Myocyte (in vitro differentiated cells): ENCODE measurements around the gene RNF144B. TPM values are rescaled to one million over a fixed set of nuclear protein-coding genes. Genes with fewer than 3 reads are reported as not detected.
"Not testable (repeated sequence)": the region's sequence is repeated elsewhere in the genome, so short reads cannot be mapped to it uniquely, and the experiment has no call there.

Experiments
- DNase-seq: peaks from one replicate; pipeline ENCODE4 v3.0.0-alpha.2; 2012; ENCODE audit warnings: low read depth
- polyA plus RNA-seq: library from polyadenylated mRNA; unstranded; fragments of >200 nt; gene quantifications from one replicate; pipeline ENCODE4 v1.2.1, GENCODE V29; 2012; ENCODE audit warnings: missing spikeins
- total RNA-seq: library from RNA; depleted of rRNA; stranded (reverse); fragments of >200 nt; gene quantifications from 2 replicates; pipeline ENCODE4 v1.2.3, GENCODE V29; 2014

RNF144B gene
- total RNA-seq: 3.2 and 6.7 TPM in 2 replicates
- 4.8 TPM for polyA plus RNA-seq

GRCh38 chr6:18387061-18387721, at the start of gene RNF144B:
Gene RNF144B (plus strand): TSS chr6:18387350. CDS start chr6:18399535, 12,185 bp downstream.
- DNase-seq: peak; percentile 81

GRCh38 chr6:18339599-18339998, 47.6 kb upstream of the RNF144B start:
- DNase-seq: no peak

DNA sequence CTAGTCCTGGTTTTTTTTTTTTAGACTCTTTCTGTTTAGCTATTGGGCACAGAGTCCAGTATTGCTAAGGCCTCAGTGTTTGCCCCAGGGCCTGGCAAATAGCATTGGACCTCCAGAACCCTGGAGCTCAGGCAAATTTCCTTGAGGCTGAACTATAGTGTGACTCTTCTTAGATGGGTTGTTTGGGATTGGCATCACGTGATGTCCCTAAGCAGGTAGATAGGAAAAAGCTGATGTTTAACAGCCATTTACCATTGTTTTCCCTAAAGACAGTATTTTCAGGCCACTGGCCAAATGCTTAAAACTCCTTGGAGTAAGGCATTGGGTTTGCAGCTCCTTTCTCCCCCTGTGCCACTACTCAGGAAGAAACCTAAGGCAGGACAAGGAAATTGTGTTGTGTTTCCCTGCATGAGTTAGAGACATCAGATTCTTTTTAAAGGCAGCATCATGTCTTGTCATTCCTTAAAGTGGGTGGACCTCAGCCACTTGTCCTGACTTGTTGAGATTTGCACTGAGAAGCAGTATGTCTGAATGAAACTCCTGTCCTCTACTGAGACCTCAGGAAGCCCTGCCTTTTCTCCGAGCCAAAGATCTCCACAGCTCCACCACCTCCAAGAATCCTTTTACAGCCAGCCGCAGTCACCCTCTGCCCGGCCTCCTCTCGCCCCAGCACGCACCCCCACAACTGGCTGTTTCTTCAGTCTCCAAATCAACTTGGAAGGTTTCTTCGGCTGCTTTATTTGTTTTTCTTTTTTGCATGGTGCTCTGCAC, 46.2 kb upstream of the RNF144B start:
- DNase-seq: no peak

DNA sequence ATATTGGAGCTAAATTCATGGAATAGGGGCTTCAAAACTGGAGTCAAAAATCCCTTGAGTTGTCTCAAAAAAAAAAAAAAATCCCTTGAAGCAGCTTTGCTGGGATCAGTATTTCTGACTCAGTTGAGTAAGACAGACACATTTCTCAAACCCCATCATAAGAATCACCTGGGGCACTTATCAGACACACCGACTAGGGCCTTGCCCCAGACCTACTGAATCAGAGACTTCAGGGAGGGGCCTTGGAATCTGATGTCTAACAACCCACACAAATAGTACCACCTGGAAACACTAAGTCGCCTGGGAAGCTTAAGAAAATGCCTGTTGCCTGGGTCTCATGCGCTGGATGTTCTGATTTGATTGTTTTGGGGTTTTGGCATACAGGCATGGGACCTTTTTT, 44.9 kb upstream of the RNF144B start:
- no peak for DNase-seq

DNA sequence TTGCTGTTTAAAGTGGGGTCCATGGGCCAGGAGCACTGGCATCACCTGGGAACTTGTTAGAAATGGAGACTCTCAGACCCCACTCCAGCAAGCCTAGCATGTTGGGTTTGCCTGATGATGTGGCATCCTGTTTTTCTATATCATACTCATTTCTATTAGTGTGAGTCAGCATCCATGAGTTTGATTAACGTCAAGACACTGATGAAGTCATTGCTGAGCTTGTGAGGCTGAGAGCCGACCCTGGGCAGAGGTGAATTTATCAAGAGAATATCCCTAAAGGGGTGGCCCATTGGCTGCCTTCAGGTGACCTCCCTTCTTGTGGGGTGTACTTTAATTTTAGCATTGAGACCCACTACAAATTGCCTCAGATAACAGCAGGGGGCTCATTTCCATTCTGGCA, 43.4 kb upstream of the RNF144B start:
- DNase-seq: no peak

DNA sequence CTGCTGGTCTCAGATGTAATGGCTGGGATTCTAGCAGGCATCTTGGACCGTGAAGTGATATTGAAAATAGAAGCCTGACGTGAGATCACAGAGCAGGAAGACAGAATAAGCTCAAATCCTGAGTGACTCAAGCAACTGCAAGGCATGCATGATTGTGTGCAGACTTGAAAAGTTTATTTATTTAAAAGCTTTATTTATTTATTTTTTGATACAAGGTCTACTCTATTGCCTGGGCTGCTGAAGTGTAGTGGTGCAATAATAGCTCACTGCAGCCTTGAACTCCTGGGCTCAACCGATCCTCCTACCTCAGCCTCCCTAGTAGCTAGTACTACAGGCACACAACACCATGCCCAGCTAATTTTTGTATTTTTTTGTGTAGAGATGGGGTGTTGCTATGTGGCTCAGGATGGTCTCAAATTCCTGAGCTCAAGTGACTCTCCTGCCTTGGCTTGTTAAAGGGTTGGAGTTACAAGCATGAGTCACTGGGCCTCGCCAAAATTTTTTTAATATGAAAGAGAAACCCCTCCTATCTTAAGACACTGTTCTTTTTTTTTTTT, 40.1 kb upstream of the RNF144B start:
- peak; percentile 96 for DNase-seq

GRCh38 chr6:18347866-18348265, 39.3 kb upstream of the RNF144B start:
- no peak for DNase-seq

GRCh38 chr6:18349386-18349785, 37.8 kb upstream of the RNF144B start:
- DNase-seq: no peak

DNA sequence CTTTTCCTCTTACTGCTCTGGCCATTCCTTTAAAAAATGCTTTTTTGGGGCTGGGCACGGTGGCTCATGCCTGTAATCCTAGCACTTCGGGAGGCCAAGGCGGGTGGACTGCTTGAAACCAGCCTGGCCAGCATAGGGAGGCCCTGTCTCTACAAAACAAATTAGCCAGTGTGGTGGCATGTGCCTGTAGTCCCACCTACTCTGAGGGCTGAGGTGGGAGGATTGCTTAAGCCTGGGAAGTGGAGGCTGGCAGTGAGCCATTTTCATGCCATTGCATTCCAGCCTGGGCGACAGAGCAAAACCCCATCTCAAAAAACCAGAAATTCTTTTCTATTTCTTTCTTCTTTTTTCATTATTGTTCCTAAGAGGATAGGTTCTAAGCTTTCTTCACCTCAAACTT, 36.9 kb upstream of the RNF144B start:
- DNase-seq: peak; percentile 33

GRCh38 chr6:18350712-18351111, 36.4 kb upstream of the RNF144B start:
- DNase-seq: no peak

- no peak for DNase-seq
Observed at GRCh38 chr6:18352001-18352400, 35.1 kb upstream of the RNF144B start.

DNA sequence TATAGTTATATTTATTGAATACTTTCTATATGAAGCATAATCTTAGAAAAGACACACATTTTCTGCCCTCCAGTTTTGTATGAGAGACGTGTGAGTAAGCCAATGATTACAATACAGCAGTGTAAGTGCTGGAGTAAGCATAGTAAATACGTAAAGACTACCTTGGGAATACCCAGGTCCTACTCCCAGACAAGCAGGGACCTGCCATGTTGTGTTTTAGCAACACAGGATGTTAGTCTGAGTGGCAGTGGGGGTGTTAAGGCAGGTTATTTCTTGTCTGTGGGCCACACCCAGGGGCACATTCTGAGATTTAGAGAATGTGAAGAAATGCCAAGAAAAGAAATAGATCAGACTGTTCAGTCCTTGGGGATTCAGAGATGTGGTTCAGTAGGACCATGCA, 34.3 kb upstream of the RNF144B start:
- no peak for DNase-seq

DNA sequence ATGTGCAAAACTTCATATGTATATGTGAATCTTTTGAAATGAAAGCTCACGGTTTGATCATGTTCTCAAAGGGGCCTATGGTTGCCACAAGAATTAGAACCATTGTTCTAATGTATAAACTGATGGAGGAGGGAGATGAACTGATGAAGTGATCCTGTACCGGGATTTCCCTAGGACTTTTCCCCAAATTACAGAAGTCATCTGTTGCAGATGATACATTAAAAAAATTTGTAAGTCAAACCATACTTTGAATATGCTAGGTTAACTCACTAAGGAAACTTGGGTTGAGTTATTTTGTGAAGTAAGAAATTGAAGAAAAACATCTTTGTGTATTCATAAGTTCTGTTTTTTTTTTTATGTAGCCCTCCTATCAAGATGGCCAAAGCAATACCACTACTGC, 33.9 kb upstream of the RNF144B start:
- no peak for DNase-seq

GRCh38 chr6:18357546-18357945, 29.6 kb upstream of the RNF144B start:
- DNase-seq: not testable (repeated sequence)

DNA sequence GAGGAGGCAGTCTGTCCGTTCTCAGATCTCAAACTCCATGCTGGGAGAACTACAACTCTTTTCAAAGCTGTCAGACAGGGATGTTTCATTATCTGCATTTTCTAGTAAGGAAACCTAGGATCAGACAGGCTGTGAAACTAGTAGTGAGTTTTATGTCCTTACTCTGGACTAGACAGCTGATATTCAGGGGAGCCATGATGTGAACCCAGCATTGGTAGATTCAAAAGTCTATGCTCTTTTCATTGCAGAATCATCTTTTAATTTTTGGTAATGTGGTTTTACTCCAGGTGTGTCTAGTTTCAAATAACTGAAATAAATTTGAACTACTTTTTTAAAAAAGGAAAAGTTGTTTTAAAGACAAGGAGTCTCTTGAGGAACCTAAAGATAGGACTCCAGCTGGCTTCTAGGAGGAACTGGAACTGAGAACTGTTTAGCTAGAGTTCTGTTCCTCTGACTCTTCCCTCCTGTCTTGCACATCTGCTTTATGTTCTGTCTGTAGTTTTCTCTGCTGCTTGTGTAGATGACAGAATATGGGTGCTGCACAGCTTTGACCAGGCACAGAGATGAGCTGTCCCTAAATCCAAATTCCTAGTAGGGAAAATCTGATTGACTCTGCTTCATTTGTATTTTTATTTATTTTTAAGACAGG, 27.8 kb upstream of the RNF144B start:
- no peak for DNase-seq

- no peak for DNase-seq
Observed at GRCh38 chr6:18360188-18360587, 27.0 kb upstream of the RNF144B start.

DNA sequence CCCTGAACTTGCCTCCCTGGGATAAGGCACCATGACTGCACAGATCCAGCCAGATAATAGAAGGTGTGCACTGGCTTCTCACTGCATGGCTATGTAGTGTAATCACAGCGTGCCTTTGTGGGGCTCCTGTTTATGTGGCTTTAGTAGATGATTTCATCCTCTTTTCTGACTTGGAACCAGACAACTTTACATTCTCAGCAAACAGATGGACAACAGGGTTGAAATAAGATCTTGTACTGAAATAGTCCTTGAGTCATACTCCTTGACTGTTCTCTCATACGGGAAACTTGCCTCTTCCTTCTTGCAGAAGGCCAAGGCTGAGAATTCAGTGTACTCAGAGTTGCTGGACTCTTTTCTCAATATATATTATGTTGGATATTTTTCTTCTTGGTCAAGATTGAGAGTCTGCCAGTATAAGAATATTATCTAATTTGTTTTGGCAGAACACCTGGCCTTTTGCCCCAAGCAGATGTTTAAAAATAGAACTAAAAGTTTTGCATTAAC, 25.0 kb upstream of the RNF144B start:
- DNase-seq: peak; percentile 90

DNA sequence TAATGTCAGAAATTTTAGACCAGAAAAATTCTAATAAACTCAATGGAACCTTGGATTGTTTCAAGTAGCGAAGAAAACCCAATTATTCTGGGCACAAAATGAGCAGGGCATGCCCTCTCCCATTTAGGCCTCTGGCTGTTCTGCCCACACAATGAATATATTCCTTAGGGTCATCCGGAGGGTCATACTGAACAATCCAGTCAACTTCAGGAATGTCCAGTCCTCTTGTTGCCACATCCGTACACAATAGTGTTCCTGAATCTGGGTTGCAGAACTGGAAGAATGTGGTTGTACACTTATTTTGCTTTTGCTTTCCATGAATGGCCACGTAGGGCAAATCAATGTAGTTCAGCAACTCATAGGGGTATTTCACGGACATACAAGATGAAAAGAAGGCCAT, 23.4 kb upstream of the RNF144B start:
- DNase-seq: no peak

- not testable (repeated sequence) for DNase-seq
Observed at GRCh38 chr6:18364561-18364960, 22.6 kb upstream of the RNF144B start.

DNA sequence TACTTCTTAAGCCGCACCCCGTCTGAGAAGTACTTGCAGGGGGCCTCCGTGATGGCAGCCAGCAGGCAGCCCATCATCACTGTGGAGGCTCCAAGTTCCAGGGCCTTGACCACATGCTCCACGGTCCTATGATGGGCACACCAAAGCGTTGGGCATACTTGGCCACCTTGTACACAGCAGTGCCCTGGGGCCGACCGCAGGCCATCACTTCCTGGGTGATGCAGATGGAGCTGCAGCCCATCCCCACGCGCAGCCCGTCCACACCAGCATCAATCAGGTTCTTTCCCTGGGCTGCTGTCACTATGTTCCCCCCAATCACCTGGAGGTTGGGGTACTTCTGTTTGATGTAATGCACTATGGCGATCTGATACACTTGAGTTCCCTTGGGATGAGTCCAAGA, 19.8 kb upstream of the RNF144B start:
- DNase-seq: no peak

GRCh38 chr6:18368277-18369105, 18.7 kb upstream of the RNF144B start:
- DNase-seq: no peak
